ENCODE measurements around the gene GHR. TPM values are rescaled to one million over a fixed set of nuclear protein-coding genes. Genes with fewer than 3 reads are reported as not detected.

Gene GHR
- polyA plus RNA-seq, 3 donors, result not detected

- no peaks in the 10 kb centered on the region for H4K20me1 ChIP-seq (ENCODE audit: insufficient read depth, low read length)
- H3K9me3 ChIP-seq (replicated peaks in 1 of 2; ENCODE audit: control insufficient read depth in 1 of 2, insufficient read depth in 1 of 2, low read length in 2 of 2), result no peaks in the 10 kb centered on the region
- Mint-ChIP-seq H3K27ac (no peak overlapping the region), H3K36me3 (no peaks in the 10 kb centered on the region), H3K27me3 (ENCODE audit: low read depth in 3 of 3) (no peaks in the 10 kb centered on the region), H3K4me3 (no peak overlapping the region), H3K9me3 (peaks cover 0 to 6% (median 0%) of the 10 kb centered on the region in 7 donors), H3K4me1 (no peaks in the 10 kb centered on the region)
- DNase-seq, result no peak
- no peak overlapping the region for H3K4me2 ChIP-seq (replicated peaks; ENCODE audit: extremely low read depth, low read length, poor library complexity, severe bottlenecking)
- TF ChIP-seq, protein P1, sequence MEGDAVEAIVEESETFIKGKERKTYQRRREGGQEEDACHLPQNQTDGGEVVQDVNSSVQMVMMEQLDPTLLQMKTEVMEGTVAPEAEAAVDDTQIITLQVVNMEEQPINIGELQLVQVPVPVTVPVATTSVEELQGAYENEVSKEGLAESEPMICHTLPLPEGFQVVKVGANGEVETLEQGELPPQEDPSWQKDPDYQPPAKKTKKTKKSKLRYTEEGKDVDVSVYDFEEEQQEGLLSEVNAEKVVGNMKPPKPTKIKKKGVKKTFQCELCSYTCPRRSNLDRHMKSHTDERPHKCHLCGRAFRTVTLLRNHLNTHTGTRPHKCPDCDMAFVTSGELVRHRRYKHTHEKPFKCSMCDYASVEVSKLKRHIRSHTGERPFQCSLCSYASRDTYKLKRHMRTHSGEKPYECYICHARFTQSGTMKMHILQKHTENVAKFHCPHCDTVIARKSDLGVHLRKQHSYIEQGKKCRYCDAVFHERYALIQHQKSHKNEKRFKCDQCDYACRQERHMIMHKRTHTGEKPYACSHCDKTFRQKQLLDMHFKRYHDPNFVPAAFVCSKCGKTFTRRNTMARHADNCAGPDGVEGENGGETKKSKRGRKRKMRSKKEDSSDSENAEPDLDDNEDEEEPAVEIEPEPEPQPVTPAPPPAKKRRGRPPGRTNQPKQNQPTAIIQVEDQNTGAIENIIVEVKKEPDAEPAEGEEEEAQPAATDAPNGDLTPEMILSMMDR (IDR thresholded peaks at IDR 0.05), result no peak
- no peak overlapping the region for H3K4me3 ChIP-seq (replicated peaks in 1 of 3; ENCODE audit: low read depth in 2 of 3, low read length in 3 of 3)
- intact Hi-C loops (cut with micrococcal nuclease), result no loop called here
- no peaks in the 10 kb centered on the region for H3K4me1 ChIP-seq (ENCODE audit: control insufficient read depth in 1 of 2, insufficient read depth in 2 of 2, low read length in 2 of 2)
- 100% methylated on average over 1 of the region's 2 CpGs for WGBS (ENCODE audit: insufficient coverage)
- H3K79me2 ChIP-seq (ENCODE audit: insufficient read depth, low read length), result no peaks in the 10 kb centered on the region
- no peaks in the 10 kb centered on the region for H3K36me3 ChIP-seq (replicated peaks in 1 of 2; ENCODE audit: control insufficient read depth in 1 of 2, insufficient read depth in 2 of 2, low read length in 2 of 2)
- no peak overlapping the region for H3K9ac ChIP-seq (ENCODE audit: insufficient read depth, low read length, poor library complexity, severe bottlenecking)
- no peak overlapping the region for H3K27ac ChIP-seq (ENCODE audit: low read depth in 1 of 2, low read length in 2 of 2)
- H2AFZ ChIP-seq (ENCODE audit: insufficient read depth, low read depth, low read length, poor library complexity, severe bottlenecking), result no peak overlapping the region
- H3K27me3 ChIP-seq (ENCODE audit: control insufficient read depth in 2 of 2, insufficient read depth in 2 of 2, low read length in 2 of 2), result no peaks in the 10 kb centered on the region
These were observed 72.7 kb downstream of the GHR start for GRCh38 chr5:42495914-42496313.

DNA sequence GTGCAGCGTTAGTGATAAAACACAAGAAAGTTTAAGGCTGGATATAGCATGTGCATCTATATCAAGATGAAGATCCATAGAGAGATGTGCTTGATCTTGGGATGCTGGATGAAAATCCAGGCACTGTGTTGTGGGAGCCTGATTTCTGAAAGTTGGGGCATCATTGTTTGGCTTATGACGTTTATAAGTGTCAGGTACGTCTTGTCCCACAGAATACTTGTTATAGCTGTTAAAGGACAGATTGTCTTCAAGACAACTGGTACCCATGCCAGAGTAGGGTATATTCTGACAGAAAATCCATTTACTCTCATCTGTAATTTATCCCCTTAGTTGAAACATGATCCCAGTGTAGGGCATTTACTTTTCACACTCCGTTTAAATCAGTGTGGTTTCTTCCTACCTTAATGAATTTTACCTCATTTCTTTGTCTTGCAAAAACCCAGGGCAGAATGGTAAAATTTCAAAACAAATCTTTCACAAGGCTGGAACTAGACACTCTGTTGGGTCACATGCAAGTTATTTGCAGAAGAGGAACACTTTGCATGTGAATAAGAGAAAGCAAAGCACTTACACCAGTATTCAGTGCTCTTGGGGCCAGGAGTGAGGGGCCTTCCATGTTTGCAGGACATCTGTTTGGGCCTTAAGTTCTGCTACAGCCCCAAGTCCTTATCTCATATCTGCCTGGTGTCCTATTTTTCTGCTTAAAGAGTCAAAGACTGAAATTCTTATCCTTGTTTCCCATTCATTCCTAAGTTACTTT is 73.3 kb downstream of the GHR start:
- Histone ChIP-seq H3K36me3 (replicated peaks in 1 of 2; ENCODE audit: control insufficient read depth in 1 of 2, insufficient read depth in 2 of 2, low read length in 2 of 2) (no peaks in the 10 kb centered on the region), H3K4me1 (ENCODE audit: control insufficient read depth in 1 of 2, insufficient read depth in 2 of 2, low read length in 2 of 2) (no peaks in the 10 kb centered on the region), H3K27ac (ENCODE audit: low read depth in 1 of 2, low read length in 2 of 2) (no peak overlapping the region), H2AFZ (ENCODE audit: insufficient read depth, low read depth, low read length, poor library complexity, severe bottlenecking) (no peak overlapping the region), H4K20me1 (ENCODE audit: insufficient read depth, low read length) (no peaks in the 10 kb centered on the region), H3K9ac (ENCODE audit: insufficient read depth, low read length, poor library complexity, severe bottlenecking) (no peak overlapping the region), H3K27me3 (ENCODE audit: control insufficient read depth in 2 of 2, insufficient read depth in 2 of 2, low read length in 2 of 2) (no peaks in the 10 kb centered on the region), H3K9me3 (replicated peaks in 1 of 2; ENCODE audit: control insufficient read depth in 1 of 2, insufficient read depth in 1 of 2, low read length in 2 of 2) (no peaks in the 10 kb centered on the region), H3K79me2 (ENCODE audit: insufficient read depth, low read length) (no peaks in the 10 kb centered on the region), H3K4me3 (replicated peaks in 1 of 3; ENCODE audit: low read depth in 2 of 3, low read length in 3 of 3) (no peak overlapping the region), H3K4me2 (replicated peaks; ENCODE audit: extremely low read depth, low read length, poor library complexity, severe bottlenecking) (no peak overlapping the region)
- WGBS (ENCODE audit: insufficient coverage), result 83% methylated on average over 1 of the region's 4 CpGs
- no peaks in the 10 kb centered on the region for H3K36me3 Mint-ChIP-seq
- H3K9me3 Mint-ChIP-seq, result peaks cover 0 to 6% (median 0%) of the 10 kb centered on the region in 7 donors
- DNase-seq, result no peak
- H3K4me3 Mint-ChIP-seq, result no peak overlapping the region
- H3K27ac Mint-ChIP-seq, result no peak overlapping the region
- no peaks in the 10 kb centered on the region for H3K4me1 Mint-ChIP-seq
- TF ChIP-seq, protein P1 (IDR thresholded peaks at IDR 0.05), result no peak
- H3K27me3 Mint-ChIP-seq (ENCODE audit: low read depth in 3 of 3), result no peaks in the 10 kb centered on the region
- intact Hi-C loops (cut with micrococcal nuclease), result no loop called here
